ENCODE data around the gene F2RL2. TPM values are rescaled to one million over a fixed set of nuclear protein-coding genes. Genes with fewer than 3 reads are reported as not detected.

The F2RL2 gene
- total RNA-seq, 2 experiments from 2014 or later: not detected

DNA sequence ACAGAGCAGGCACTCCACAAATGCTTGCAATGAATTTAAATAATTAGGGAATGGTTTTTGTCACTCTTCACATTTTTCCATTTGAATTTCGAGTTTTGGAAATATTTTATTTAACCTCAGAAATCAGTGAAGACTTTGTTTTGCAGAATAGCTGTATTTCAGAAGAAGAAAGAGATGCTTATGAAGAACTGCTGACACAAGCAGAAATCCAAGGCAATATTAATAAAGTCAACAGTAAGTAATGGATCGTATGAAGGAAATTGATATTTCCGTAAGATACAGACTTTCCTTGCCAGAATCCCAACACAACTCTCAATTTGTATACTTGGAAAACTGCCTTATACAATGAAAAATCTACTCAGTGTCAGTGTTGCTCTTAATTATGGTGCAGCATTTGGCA is 30.5 kb downstream of the F2RL2 start:
- ChIA-PET CTCF (interaction anchor here (1.2 kb wide), 1 partner anchor 43 kb away, joined by 5 read pairs; no protein-coding TSS in a partner anchor), POLR2A (interaction anchor here (0.6 kb wide), 1 partner anchor 406 kb away, joined by 3 read pairs; no protein-coding TSS in a partner anchor)

DNA sequence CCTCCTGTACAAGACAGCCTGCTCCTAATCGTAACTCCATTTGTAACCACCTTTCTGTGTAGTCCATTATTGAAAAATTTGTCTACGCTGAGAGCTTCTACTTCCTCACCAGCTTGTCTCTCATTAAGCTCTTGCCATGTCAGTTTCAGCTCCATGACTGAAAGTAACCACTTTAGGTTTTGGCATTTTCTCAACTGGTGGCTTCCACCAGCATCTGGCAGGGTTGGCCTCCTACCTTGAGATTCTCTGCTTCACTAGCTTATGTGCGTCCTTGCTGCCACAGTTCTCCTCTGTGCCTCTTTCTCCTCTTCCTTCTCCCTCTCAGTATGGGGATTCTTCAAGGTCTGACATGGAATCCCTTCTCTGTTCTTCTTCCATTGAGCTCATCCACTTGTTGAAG is 31.8 kb downstream of the F2RL2 start:
- CTCF ChIA-PET: interaction anchor here (1.2 to 1.3 kb wide), 2 partner anchors 10 to 42 kb away, joined by 5 to 6 read pairs; no protein-coding TSS in a partner anchor
- POLR2A ChIA-PET: no interaction called here

GRCh38 chr5:76590027-76590426 is 33.2 kb downstream of the F2RL2 start:
- POLR2A ChIA-PET: no interaction called here
- CTCF ChIA-PET: no interaction called here

DNA sequence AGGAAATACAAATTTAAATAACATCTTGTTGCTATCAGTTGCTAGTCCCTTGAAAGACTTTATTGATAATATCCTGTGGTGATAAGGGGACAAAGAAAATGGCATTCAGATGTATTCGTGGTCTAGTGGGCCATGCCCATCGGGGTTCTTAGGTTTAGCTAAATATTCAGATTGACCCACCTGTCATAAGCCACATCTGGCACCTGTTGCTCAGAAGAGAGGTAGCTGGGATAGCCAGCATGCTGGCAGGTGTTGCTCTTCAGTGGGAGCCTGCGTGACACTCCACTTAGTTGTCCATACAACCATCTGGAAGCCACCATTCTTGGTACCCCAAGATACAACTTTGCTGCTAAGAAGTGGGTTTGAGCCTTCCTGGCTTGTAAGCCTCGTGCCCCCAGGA is 36.7 kb downstream of the F2RL2 start:
- ChIA-PET CTCF (interaction anchor here (0.6 to 1.2 kb wide), 2 partner anchors 15 to 37 kb away, joined by 3 read pairs; no protein-coding TSS in a partner anchor), POLR2A (no interaction called here)

- ChIA-PET CTCF (interaction anchor here (0.6 kb wide), 1 partner anchor 36 kb away, joined by 3 read pairs; no protein-coding TSS in a partner anchor), POLR2A (no interaction called here)
Measured at GRCh38 chr5:76585783-76586217, 37.4 kb downstream of the F2RL2 start.

- ChIA-PET POLR2A (interaction anchor here (1.0 to 2.6 kb wide), 2 partner anchors 40 to 181 kb away, joined by 4 to 9 read pairs; partner anchors contain the start of gene IQGAP2), CTCF (interaction anchor here (1.2 to 2.6 kb wide), 7 partner anchors 12 to 315 kb away, joined by 3 to 14 read pairs (median 3); partner anchors contain the start of gene IQGAP2)
Measured at GRCh38 chr5:76583163-76584047, 39.8 kb downstream of the F2RL2 start.

DNA sequence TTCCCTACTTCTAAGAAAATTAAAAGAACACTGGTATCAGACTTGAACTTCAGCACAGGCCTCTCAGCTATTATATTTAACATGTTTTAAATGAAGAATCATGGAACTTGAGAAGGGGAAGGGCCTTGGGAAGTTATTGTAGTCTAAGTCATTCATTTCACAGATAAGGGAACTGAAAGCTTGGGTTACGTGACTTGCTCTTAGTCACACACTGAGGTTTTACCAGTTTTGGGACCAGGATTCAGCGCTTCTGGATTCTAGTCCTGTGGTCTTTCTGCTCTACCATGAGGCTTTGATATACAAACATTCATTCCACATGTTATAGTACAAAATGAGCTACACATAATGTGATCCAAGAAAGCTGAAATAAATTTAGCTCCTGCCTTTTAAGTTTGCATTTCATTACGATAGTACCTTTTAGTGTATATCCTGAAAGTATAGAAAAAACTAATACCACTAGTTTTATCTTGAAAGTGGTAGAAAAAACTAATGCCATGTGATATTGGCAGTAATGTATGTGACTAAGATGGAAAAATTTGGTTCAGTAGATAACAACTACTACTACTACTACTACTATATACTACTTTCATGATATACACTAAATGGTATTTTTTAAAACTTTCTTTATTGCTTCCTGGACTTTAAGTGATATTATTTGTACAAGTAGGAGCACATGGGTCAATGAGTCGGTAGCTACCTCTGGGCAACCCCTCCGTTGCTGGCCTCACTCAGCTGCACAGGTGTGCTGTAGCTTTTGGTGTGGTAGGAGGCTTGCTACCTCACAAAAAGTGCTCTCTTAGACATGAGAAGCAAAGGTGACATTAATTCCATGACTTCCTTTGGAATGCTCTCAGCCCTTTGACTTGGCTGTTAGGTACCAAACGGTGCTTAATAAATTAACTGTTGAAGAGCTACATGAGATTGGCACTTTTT is 40.7 kb downstream of the F2RL2 start:
- ChIA-PET POLR2A (interaction anchor here (1.0 to 2.6 kb wide), 2 partner anchors 39 to 180 kb away, joined by 4 to 9 read pairs; partner anchors contain the start of gene IQGAP2), CTCF (interaction anchor here (1.2 to 2.6 kb wide), 5 partner anchors 35 to 314 kb away, joined by 3 to 14 read pairs (median 9); partner anchors contain the start of gene IQGAP2)

GRCh38 chr5:76580981-76581380 is 42.2 kb downstream of the F2RL2 start:
- CTCF ChIA-PET: interaction anchor here (1.1 kb wide), 1 partner anchor 205 kb away, joined by 4 read pairs; no protein-coding TSS in a partner anchor
- POLR2A ChIA-PET: no interaction called here

DNA sequence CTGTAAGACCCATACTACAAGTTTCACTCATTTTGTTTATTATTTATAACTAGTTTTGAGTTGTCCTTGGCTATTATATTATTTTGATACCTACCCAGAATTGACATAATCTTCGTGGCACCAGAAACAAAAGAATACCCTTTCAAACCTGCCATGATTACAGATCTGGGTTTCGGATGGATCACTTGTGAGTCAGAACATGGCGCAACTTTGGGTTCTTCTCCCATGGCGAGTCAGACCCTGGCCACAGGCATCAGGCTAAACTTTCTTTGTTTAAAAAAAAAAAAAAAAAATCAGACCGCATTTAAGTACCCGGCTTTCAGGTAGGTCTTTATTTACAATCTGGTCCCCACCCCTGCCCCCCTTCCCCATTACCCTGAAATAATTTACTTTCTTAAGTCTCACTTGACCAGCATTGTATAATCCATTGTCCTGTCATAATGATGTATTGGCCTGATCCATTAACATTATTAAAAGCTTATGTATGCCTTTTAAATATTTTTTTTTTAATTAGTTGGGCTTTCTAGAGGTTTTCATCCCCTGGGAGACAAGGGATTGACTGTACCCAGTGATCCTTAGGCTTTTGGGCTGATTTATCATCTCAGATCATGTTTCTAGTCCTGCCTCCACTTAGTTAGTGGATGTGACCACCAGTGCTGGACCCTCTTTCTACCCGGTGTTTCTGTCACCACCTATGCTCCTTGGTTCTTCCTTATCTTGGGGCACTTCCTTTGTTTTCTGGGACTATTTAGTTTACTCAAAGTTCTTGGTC is 43.9 kb downstream of the F2RL2 start:
- CTCF ChIA-PET: no interaction called here
- POLR2A ChIA-PET: no interaction called here

- POLR2A ChIA-PET: no interaction called here
- CTCF ChIA-PET: no interaction called here
Measured at GRCh38 chr5:76576996-76577395, 46.2 kb downstream of the F2RL2 start.

DNA sequence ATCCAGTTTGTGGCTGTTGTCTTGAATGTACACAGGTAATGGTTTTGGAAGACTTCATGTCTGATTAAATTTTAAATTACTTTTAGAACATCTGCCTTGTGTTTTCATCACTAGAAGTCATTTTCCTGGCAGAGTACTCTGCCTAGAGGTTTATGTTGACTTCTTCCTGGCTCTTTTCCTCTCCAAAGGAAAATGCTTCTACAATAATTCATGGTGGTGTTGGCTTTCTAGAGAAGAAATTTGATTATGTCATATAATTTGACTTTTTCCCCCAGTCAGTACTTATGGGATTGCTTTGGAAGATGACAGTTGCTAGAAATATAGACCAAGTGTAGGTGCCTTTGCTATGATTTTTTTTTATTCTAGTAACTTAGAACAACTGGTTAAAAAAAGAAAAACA is 46.8 kb downstream of the F2RL2 start:
- ChIA-PET CTCF (no interaction called here), POLR2A (no interaction called here)

GRCh38 chr5:76571559-76571958 is 51.6 kb downstream of the F2RL2 start:
- CTCF ChIA-PET: interaction anchor here (0.9 to 1.7 kb wide), 2 partner anchors 12 to 29 kb away, joined by 3 to 4 read pairs; no protein-coding TSS in a partner anchor

GRCh38 chr5:76570153-76570552 is 53.0 kb downstream of the F2RL2 start:
- ChIA-PET POLR2A (no interaction called here), CTCF (no interaction called here)

More at GRCh38 chr5:76571559-76571958, 51.6 kb downstream of the F2RL2 start:
- POLR2A ChIA-PET: no interaction called here

Other genes starting within 250 kb of the F2RL2 start
- 10 to 100 TPM; 50.0 to 51.6 TPM for gene IQGAP2, start 220.1 kb downstream of the F2RL2 start, total RNA-seq
- 10 to 100 TPM; 16.1 to 16.6 TPM for gene F2R, start 92.7 kb upstream of the F2RL2 start, total RNA-seq
- gene F2RL1, start 195.6 kb upstream of the F2RL2 start, total RNA-seq: 1 to 10 TPM; 2.5 to 2.8 TPM
- gene S100Z, start 226.6 kb upstream of the F2RL2 start, total RNA-seq: under 1 TPM in 1 of 2 experiments, not detected in 1; 0.23 TPM